ENCODE results near the gene NEK7. TPM values are rescaled to one million over a fixed set of nuclear protein-coding genes. Genes with fewer than 3 reads are reported as not detected.
"Not testable (repeated sequence)": the region's sequence is repeated elsewhere in the genome, so short reads cannot be mapped to it uniquely, and the experiment has no call there.

NEK7 gene
- total RNA-seq, 1 experiment from 2014 or later = 15.6 TPM

DNA sequence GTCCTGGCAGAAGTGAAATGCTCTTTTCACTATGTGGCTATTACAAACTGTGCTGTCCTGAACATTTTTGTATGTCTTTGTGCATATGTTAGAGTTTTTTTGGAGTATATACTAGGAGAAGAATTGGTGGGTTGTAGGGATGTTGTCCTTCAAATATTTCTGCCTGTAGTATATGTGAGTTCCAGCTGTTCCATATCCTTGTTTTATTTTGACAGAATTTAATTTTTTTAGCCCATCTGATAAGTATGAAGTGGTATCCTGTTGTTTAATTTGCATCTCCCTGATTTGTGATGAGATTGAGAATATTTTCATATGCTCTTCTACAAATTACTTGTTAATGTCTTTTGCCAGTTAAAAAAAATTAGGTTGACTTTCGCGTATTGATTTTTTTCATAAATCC lies 34.3 kb downstream of the NEK7 start:
- in situ Hi-C loops (cut with HindIII; ENCODE audit: low sequenced_read_pairs) = no loop called here

DNA sequence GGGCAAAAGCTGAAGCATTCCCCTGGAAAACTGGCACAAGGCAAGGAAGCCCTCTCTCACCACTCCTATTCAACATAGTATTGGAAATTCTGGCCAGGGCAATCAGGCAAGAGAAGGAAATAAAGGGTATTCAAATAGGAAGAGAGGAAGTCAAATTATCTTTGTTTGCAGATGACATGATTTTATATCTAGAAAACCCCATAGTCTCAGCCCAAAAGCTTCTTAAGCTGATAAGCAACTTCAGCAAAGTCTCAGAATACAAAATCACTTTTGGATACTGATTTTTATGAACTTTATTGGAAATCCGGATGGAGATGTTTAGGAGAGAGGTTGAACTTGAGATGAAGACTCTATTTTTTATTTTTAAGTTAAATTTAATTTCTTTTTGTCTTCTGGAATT lies 37.1 kb downstream of the NEK7 start:
- in situ Hi-C loops (cut with HindIII; ENCODE audit: low sequenced_read_pairs); DNase-seq (ENCODE audit: low spot score): not testable (repeated sequence)

More for the DNA sequence above, 34.3 kb downstream of the NEK7 start:
- no peak for DNase-seq (ENCODE audit: low spot score)

DNA sequence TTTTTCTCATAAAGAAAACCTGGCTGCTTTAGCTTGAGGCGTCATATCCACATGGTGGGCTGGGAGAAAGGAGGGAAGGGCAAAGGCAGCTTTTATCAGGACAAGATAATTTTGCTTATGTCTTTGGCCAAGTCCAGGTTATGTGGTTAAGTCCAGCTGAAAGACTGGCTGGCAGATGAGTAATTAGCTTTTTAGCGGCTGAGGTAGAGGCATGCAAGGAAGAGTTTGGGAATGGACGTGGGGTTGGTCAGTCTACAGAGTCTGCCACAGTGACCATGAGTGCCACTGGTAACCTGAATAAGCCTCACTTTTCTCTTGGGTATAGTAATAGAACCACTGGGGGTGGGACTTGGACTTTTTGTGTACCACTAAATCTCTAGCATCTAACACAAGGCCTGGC lies 39.8 kb downstream of the NEK7 start:
- in situ Hi-C loops (cut with HindIII; ENCODE audit: low sequenced_read_pairs) = no loop called here
- no peak for DNase-seq (ENCODE audit: low spot score)

DNA sequence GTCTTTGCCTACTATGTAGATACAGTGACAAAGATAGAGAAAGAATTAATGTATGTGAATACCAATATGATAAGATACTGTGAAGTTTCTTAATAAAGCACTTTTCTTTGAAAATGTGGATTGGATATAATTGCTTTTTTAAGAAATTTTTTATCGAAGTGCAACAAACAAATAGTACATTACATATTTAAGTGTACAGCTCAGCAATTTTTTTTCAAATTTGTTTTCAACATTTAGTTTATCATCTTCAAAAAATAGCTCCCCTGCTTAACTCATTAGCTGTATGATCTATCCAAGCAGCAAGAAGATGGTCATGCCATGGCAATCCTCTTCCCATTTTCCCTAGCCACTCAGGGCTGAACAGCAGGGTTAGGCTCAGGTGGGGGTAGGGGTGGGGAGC lies 40.5 kb downstream of the NEK7 start:
- no peak for DNase-seq (ENCODE audit: low spot score)
- in situ Hi-C loops (cut with HindIII; ENCODE audit: low sequenced_read_pairs) = no loop called here

DNA sequence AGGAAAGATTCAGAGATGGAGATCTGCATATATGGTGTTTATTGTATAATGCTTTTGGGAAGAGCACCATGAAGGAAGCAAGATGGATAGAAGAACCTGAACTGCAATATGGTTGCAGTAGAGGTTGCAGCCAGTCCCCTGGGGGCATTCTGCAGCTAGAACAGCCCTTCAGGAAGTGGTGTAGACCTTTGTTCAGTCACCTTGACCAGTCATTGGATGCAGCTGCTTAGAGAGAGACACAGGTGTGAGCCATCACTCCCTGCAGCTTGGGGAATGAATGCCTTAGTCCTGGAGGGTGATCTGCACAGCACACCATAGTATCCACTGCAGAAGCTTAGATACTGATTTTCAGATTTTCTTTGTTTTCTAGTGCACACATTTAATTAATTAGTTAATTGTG lies 42.3 kb downstream of the NEK7 start:
- DNase-seq (ENCODE audit: low spot score) = no peak
- in situ Hi-C loops (cut with HindIII; ENCODE audit: low sequenced_read_pairs) = no loop called here

DNA sequence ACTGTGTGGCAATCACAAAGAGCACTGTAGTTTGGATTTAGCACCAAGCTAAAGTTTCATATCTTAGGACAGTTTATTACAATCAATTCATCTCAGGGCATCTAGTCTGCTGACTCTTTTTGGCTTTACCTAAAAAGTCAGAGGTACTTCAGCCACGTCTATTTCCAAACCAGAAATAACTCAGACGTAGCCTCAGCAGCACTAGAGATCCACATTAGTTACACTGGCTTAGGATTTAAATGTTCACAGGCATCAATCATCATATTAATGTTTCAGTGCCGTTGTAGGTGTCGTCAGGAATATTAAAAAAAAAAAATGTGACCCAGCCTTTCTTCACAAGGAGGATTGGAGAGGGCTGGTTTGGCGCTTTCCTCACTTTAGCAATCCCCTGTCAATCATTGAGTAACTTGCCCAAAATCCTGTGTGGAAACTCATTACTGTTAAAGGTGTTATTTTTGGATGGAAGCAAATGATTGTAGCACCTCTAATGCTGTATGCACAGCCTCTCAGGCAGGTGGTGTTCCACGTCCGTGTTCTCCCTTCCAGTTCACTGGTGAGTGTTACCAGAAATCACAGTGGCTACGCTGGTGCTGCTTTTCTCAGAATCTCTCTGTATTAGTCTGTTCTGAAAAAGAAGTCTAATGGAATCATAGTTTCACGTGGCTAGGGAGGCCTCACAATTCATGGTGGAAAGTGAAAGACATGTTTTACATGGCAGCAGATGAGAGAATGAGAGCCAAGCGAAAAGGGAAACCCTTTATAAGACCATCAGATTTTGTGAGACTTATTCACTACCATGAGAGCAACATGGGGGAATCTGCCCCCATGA lies 45.4 kb downstream of the NEK7 start:
- in situ Hi-C loops (cut with HindIII; ENCODE audit: low sequenced_read_pairs) = no loop called here

DNA sequence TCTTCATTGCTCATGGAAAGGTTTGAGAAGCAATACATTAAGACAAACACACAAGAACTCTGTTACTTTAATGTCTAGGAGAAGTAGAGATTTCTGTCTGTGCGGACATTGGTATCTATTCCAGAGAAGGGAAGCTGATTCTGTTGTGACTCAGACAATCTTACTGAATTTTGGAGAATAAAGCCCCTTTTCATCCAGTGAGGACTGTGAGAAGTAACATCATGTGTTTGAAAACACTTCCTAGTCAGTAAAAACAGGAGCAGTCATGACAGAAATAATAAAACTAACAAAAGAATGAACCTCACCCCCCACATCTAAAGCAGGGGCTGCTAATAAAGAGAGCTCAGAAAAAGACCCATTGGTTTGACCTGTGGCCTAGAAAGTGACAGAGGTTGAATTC lies 46.6 kb downstream of the NEK7 start:
- DNase-seq (ENCODE audit: low spot score) = no peak
- in situ Hi-C loops (cut with HindIII; ENCODE audit: low sequenced_read_pairs) = no loop called here

More for the DNA sequence above, 45.4 kb downstream of the NEK7 start:
- no peak for DNase-seq (ENCODE audit: low spot score)

DNA sequence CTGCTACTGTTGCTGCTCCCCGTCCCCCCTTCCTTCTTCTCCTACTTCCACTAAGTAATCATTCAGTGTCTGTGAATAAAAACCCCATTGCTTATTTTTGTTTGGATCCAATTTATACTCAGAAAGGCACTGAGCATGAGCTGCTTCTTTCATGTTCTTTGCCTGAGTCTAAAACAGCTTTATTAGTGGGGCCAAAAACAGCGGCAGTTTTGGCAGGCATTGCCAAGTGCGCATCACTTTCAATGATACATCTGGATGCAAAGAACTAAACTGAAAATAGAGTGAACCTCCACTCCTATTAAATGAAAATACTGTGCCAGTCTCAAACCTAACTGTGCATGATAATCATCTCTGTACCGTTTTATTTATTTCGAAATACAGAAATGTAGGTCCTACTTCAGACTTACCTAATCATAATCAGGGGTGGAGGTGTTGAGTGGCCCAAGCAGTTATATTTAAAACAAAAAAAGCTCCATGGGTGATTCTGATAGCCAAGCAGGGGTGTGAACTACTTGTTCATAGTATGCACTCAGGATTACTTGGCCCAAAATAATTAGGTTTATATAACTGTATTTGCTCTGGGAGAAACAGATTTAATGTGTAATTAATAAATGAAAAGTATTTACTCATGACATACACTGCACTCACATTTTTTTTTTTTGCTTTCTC lies 48.4 kb downstream of the NEK7 start:
- no peak for DNase-seq (ENCODE audit: low spot score)
- in situ Hi-C loops (cut with HindIII; ENCODE audit: low sequenced_read_pairs) = no loop called here

DNA sequence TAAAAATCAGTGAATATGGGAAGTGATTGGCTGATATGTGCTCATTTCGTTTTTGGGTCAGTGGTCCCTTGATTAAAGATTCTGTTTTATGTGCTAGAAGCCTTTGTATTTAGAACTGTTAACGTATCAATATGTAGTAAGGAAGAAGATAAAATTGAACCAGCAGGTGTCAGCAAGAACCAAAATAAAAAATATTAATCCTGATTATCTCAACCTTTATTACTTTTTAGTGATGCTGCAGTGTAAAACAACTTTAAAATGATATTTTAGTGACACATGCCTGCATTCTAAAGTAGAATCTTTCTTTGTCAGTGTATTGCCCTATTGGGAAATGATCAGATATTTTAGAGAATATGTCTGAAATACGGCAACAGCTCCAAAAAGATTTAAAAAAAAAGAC lies 49.5 kb downstream of the NEK7 start:
- in situ Hi-C loops (cut with HindIII; ENCODE audit: low sequenced_read_pairs) = no loop called here
- no peak for DNase-seq (ENCODE audit: low spot score)

DNA sequence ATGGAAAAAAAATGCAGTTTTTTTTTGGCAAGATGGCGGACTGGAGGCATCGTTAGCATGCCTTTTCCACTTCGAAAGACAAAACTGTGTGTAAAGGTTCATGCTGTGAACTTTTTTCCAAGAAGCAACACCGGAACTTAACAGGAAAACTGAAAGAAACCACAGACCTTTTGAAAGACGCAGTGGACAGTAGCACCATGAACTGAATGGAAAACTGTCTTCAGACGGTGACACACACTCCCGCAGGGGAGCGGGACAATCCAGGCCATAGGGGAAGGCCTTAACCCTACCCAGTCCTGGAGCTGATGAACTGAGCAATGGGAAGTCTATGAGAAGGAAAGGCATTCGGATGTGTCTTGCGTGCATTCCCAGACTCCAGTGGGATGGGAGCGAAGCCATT lies 54.9 kb downstream of the NEK7 start:
- no peak for DNase-seq (ENCODE audit: low spot score)
- in situ Hi-C loops (cut with HindIII; ENCODE audit: low sequenced_read_pairs) = no loop called here

DNA sequence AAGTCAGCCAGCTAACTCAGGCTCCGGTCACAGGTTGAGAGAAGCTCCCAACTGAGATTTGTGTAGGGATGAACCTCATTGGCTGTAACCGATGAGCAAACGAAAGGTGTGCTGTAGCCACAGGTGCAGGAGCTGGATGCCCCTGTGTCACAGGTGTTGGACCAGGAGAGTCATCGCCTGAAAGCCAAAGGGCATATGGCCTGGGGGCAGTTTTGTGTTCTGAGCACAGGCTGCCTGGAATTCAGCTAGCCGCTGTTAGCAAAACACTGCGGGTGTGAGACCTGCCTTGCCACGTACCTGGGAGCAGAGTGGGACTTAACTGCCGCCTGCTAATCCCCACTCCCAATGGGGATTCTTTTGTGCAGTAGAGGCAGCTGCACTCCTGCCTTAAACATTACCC lies 55.3 kb downstream of the NEK7 start:
- no peak for DNase-seq (ENCODE audit: low spot score)
- in situ Hi-C loops (cut with HindIII; ENCODE audit: low sequenced_read_pairs) = no loop called here

DNA sequence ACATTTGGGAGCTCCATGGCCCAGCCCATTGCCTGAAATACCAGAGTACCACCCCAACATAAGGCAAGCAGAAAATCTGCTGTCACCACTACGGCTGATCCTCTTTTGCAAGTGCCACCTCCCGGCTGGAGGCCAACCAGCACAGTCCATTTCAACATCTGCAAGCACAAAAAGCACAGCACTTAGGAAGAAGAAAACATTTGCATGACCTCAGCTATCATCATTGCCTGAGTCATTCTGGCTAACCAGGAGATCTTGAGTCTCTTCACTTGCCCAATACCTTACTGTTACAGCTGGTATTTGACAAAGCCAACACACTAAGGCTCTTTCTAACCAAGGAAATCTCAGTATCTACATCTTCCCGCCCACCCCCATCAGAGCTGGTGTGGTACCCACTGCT lies 55.9 kb downstream of the NEK7 start:
- DNase-seq (ENCODE audit: low spot score) = no peak
- in situ Hi-C loops (cut with HindIII; ENCODE audit: low sequenced_read_pairs) = no loop called here

DNA sequence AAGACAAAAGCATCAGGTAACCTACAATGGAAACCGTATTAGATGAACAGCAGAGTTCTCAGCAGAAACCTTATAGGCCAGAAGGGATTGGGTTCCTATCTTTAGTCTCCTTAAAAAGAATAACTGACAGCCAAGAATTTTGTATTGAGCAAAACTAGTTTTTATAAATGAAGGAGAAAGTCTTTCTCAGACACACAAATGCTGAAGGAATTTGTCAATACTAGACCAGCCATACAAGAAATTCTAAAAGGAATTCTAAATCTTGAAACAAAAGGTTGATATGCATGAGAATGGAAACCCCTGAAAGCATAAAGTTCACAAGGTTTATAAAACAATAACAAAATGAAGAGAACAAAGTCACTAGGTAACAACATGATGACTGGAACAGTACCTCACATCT lies 58.1 kb downstream of the NEK7 start:
- DNase-seq (ENCODE audit: low spot score) = no peak
- in situ Hi-C loops (cut with HindIII; ENCODE audit: low sequenced_read_pairs) = no loop called here

DNA sequence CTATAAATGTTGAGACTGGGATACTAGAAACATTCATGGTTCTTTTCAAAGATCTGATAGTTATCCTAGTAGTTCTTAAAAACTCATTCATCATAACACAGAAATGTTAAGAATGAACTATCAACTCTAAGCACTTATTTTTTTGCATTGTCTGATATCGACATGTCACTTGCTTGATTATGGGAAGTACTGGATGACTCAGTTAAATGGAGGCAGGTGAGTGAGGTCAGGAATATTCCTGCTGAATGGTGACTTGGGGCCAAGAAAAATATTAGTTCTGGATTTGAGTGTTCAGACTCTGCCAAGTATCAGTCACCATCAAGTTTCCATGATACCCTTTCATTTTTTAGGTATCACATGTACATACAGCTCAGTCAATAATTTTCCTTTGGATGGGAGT lies 63.6 kb downstream of the NEK7 start:
- no peak for DNase-seq (ENCODE audit: low spot score)
- in situ Hi-C loops (cut with HindIII; ENCODE audit: low sequenced_read_pairs) = no loop called here

DNA sequence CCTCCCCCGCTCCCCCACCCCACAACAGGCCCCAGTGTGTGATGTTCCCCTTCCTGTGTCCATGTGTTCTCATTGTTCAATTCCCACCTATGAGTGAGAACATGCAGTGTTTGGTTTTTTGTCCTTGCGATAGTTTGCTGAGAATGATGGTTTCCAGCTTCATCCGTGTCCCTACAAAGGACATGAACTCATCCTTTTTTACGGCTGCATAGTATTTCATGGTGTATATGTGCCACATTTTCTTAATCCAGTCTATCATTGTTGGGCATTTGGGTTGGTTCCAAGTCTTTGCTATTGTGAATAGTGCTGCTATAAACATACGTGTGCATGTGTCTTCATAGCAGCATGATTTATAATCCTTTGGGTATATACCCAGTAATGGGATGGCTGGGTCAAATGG lies 70.2 kb downstream of the NEK7 start:
- in situ Hi-C loops (cut with HindIII; ENCODE audit: low sequenced_read_pairs); DNase-seq (ENCODE audit: low spot score): not testable (repeated sequence)

DNA sequence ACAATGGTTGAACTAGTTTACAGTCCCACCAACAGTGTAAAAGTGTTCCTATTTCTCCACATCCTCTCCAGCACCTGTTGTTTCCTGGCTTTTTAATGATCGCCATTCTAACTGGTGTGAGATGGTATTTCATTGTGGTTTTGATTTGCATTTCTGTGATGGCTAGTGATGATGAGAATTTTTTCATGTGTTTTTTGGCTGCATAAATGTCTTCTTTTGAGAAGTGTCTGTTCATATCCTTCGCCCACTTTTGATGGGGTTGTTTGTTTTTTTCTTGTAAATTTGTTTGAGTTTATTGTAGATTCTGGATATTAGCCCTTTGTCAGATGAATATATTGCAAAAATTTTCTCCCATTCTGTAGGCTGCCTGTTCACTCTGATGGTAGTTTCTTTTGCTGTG lies 70.7 kb downstream of the NEK7 start:
- DNase-seq (ENCODE audit: low spot score) = not testable (repeated sequence)

DNA sequence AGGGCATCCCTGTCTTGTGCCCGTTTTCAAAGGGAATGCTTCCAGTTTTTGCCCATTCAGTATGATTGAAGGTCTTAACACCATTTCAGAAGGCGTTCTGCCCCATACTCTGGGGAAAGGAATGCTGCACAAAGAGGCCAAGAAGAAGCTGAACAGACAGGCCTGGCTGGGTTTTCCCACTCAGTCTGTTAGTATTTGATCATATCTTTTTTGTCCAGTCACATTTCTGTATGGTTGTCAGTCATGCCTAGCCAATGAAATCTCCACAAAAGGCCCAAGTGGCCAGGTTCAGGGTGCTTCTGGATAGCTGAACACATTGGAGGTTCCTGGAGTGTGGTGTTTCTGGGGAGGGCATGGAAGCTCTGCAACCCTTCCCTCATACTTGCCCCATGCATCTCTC lies 72.1 kb downstream of the NEK7 start:
- in situ Hi-C loops (cut with HindIII; ENCODE audit: low sequenced_read_pairs) = no loop called here
- no peak for DNase-seq (ENCODE audit: low spot score)

More for the DNA sequence above, 70.7 kb downstream of the NEK7 start:
- in situ Hi-C loops (cut with HindIII; ENCODE audit: low sequenced_read_pairs) = not testable (repeated sequence)

DNA sequence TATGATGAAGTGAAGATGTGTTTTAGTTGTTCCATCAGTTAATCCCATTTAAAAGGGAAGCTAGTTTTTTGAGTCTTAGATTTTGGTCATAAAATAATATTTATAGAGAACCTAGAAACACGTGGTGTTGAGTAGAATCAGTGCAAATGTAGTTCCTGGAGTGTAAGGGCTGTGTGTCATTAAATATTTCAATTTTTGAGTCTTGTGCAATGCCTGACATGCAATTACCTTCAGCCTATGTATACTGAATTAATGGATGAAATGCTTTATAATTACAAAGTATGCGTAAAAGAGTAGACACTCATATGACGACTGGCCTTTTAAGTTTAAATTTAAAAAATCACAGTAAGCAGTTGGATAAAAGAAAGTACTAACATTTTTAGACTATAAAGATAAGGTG lies 75.0 kb downstream of the NEK7 start:
- in situ Hi-C loops (cut with HindIII; ENCODE audit: low sequenced_read_pairs) = no loop called here
- DNase-seq (ENCODE audit: low spot score) = no peak

DNA sequence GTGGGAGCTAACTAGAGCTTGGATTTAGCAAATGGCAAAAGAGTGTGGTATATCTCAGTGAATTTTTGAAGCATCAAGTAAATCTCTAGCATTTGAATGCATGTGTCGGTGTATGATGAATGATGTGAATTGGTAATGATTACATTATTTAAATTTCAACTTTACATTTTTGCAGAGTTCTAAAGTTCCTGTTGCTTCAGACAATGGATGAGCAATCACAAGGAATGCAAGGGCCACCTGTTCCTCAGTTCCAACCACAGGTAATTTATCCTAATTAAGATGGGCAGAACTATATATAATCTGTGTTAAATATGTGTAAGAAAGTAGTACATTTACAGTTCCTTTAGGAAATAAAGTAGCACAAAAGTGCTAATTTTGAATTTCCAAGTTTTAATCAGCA lies 75.6 kb downstream of the NEK7 start:
- in situ Hi-C loops (cut with HindIII; ENCODE audit: low sequenced_read_pairs) = no loop called here
- DNase-seq (ENCODE audit: low spot score) = no peak

DNA sequence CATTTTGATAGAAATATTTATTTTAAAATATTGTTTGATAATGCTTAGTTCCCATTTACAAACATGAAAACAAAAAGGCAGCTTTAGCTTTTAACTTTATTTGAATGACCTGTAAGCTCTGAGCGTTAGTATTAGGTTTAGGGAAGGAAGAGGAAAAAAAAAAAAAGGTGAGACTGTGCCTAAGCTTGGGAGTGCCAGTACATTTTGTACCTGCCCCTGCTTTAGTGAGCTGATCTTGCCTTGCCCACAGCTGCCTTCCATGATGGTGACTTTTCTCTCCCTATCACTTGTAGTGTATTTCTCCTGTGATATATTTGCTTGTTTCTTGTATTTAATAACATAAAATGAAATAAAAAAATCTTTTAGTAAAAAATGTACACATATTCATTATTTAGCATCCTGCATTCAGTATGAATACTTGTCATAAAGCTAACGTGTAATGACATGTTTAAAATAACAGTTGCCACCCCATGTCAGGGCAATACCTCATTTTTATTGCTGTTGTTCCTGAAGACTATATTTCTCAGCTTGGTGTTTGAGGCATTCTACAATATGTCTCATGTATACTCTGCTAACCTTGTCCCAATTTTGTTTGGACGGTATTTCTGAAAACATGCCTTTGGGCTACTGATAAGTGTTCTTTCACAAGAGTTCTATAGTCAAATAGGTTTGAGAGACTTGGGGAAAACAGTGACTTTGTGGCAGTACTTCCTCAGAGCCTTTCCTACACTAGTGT lies 76.3 kb downstream of the NEK7 start:
- in situ Hi-C loops (cut with HindIII; ENCODE audit: low sequenced_read_pairs) = no loop called here
- DNase-seq (ENCODE audit: low spot score) = no peak
